Stimulated activated naive B cell treated with anti-CD40 and anti-IgM and Interleukin-4, amounts not matched to agents 10 μg/mL and 1 μg/mL and 100 μg/mL, for 72 hours (primary cell): ENCODE data around the gene GPX7.
A peak's percentile ranks its signal among the peaks of the same experiment; 100 is the strongest.

Experiments
- ATAC-seq, 2 donors: fragments of 150-1000 bp; cut with Tn5 transposase; replicated peaks; 2 replicates each; pipeline ENCODE4 v1.10.0; 2021; ENCODE audit warnings: moderate library complexity in 1 of 2
- DNase-seq: peaks from one replicate; pipeline ENCODE4 v3.0.0; 2021
- H3K27ac Mint-ChIP-seq: one replicate; pipeline ENCODE4 v1.8.0; 2022; ENCODE audit warnings: mild to moderate bottlenecking, mixed read lengths
- H3K27me3 Mint-ChIP-seq, 2 donors: one replicate each; pipeline ENCODE4 v1.8.0; 2022; ENCODE audit warnings: mixed read lengths in 2 of 2
- H3K36me3 Mint-ChIP-seq, 2 donors: one replicate each; pipeline ENCODE4 v1.8.0; 2022; ENCODE audit warnings: mixed read lengths in 2 of 2, mild to moderate bottlenecking in 1 of 2
- H3K4me1 Mint-ChIP-seq, 2 donors: one replicate each; pipeline ENCODE4 v1.8.0; 2022; ENCODE audit warnings: mixed read lengths in 2 of 2, mild to moderate bottlenecking in 1 of 2
- H3K4me3 Mint-ChIP-seq, 2 donors: one replicate each; pipeline ENCODE4 v1.8.0; 2022; ENCODE audit warnings: mild to moderate bottlenecking in 2 of 2, mixed read lengths in 2 of 2, moderate library complexity in 1 of 2
- H3K9me3 Mint-ChIP-seq, 2 donors: one replicate each; pipeline ENCODE4 v1.8.0; 2022; ENCODE audit warnings: mixed read lengths in 2 of 2, mild to moderate bottlenecking in 1 of 2

Gene GPX7

GRCh38 chr1:52651904-52652303 is 49.7 kb downstream of the GPX7 start:
- peaks cover 19 to 43% of the 10 kb centered on the region in 2 donors for H3K4me1 Mint-ChIP-seq
- H3K27ac Mint-ChIP-seq = peak overlapping the region; percentile 73
- peaks cover 0 to 2% of the 10 kb centered on the region in 2 donors for H3K9me3 Mint-ChIP-seq
- DNase-seq (no peak), ATAC-seq (no peak)
- H3K36me3 Mint-ChIP-seq = peaks cover 34 to 41% of the 10 kb centered on the region in 2 donors
- H3K4me3 Mint-ChIP-seq = no peak overlapping the region
- no peaks in the 10 kb centered on the region for H3K27me3 Mint-ChIP-seq

DNA sequence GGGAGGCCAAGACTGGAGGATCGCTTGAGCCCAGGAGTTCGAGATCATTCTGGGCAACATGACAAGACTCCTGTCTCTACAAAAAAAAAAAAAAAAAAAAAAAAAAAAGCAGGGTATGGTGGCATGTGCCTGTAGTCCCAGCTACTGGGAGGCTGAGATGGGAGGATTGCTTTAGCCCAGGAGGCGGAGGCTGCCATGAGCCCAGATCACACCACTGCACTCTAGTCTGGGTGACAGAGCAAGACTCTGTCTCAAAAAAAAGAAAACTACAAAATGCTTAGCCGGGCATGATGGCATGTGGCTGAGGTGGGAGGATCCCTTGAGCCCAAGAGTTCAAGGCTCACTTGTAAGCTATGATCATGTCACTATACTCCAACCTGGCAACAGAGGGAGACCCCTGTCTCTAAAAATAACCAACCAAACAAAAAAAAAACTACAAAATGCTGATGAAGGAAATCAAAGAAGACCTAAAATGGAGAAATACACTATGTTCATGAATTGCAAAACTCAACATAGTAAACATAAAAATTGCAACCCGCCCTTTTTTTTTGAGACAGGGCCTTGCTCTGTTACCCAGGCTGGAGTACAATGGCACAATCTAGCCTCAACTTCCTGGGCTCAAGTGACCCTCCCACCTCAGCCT is 51.2 kb downstream of the GPX7 start:
- Mint-ChIP-seq H3K4me3 (no peak overlapping the region), H3K27ac (no peak overlapping the region), H3K36me3 (peaks cover 41 to 42% of the 10 kb centered on the region in 2 donors), H3K4me1 (peaks cover 15 to 52% of the 10 kb centered on the region in 2 donors), H3K9me3 (peaks cover 0 to 2% of the 10 kb centered on the region in 2 donors), H3K27me3 (no peaks in the 10 kb centered on the region)
- DNase-seq (no peak), ATAC-seq (no peak)

DNA sequence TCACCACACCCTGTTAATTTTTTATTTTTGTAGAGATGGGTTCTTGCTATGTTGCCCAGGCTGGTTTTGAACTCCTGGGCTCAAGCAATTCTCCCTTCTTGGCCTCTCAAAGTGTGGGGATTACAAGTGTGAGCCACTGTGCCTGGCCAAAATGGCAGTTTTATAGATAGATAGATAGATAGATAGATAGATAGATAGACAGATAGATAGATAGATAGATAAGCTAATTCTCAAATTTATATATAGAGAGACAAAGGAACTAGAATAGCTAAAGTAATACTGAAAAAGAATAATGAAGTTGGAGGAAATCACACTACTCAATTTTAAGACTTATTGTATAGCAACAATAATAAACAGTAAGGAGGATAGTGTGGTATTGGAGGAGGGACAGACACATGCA is 51.9 kb downstream of the GPX7 start:
- H3K9me3 Mint-ChIP-seq = peaks cover 0 to 2% of the 10 kb centered on the region in 2 donors
- no peaks in the 10 kb centered on the region for H3K27me3 Mint-ChIP-seq
- H3K4me3 Mint-ChIP-seq = no peak overlapping the region
- H3K36me3 Mint-ChIP-seq = peaks cover 35 to 40% of the 10 kb centered on the region in 2 donors
- no peak for DNase-seq
- peaks cover 16 to 52% of the 10 kb centered on the region in 2 donors for H3K4me1 Mint-ChIP-seq
- no peak for ATAC-seq
- no peak overlapping the region for H3K27ac Mint-ChIP-seq

- no peak overlapping the region for H3K4me3 Mint-ChIP-seq
- H3K36me3 Mint-ChIP-seq = peaks cover 28 to 35% of the 10 kb centered on the region in 2 donors
- no peak for DNase-seq
- ATAC-seq = no peak
- H3K27me3 Mint-ChIP-seq = no peaks in the 10 kb centered on the region
- peaks cover 30 to 64% of the 10 kb centered on the region in 2 donors for H3K4me1 Mint-ChIP-seq
- H3K27ac Mint-ChIP-seq = no peak overlapping the region
- peaks cover 0 to 2% of the 10 kb centered on the region in 2 donors for H3K9me3 Mint-ChIP-seq
Observed at GRCh38 chr1:52657702-52658101, 55.5 kb downstream of the GPX7 start.
